HG02610 (cell line): ENCODE measurements around the gene PDE4B.

Source experiments
- ATAC-seq: cut with Tn5 transposase; IDR thresholded peaks from one replicate; pipeline ENCODE4 v1.9.1; 2021; ENCODE audit warnings: mild to moderate bottlenecking, moderate library complexity; ENCODE audit not compliant: unreplicated experiment

PDE4B gene

DNA sequence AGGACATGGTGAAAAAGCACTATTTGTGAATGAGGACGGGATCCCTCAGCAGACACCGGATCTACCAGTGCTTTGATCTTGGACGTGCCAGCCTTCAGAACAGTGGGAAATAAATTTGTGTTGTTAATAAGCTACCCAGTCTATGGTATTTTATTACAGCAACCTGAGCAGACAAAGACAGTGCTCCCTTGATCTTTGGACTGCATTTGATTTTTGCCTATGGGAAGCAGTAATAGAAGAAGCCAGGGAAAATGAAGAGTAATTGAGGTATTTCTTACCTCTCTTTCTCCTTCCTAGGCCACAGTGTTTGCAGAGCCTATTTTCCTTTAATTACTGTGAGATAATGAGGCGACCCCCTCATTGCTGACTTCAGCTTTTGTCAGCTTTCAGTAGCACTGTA is 87.9 kb downstream of the PDE4B start:
- no peak for ATAC-seq

DNA sequence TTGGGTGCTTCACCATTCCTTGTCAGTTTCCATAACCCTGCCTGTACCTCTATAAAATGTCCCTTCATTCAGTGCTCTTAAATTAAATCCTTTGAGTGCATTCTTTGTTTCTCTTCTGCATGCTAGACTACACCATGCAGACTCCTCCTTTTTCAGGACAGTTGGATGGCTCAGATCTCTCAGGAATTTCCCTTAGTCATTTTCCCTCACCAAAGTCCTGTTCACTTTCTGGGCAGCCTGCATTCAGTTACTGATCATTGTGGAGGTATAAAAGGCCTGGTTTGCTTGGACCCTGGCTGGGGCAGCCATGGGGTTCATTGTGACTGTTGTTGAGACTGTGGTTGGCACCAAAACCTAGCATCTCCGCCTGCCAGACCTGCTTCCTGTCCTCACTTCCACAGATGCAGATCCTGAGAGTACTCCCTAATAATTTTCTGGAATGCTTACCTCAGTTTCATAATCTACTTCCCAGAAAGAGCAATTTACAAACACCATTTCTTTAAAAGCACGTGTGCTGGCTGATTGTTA is 88.4 kb downstream of the PDE4B start:
- ATAC-seq = no peak

DNA sequence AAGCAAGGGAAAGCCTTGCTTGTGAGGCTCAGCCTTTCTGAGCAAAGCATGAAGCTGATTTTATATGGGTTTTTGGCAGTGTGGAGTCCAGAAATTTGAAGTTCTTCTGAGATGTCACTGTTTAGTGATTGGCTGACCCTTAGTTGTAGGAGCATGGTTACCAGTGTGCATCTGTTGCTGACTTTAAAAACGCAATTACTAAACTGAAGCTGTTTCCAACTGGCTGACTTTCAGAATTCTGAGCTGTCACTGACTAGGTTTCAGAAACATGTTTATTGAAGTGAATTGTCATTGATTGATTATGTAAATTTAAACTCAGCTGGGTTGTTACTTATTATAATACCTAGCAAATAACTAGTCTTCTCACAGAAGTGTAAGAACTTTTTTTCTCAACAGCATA is 89.4 kb downstream of the PDE4B start:
- no peak for ATAC-seq

DNA sequence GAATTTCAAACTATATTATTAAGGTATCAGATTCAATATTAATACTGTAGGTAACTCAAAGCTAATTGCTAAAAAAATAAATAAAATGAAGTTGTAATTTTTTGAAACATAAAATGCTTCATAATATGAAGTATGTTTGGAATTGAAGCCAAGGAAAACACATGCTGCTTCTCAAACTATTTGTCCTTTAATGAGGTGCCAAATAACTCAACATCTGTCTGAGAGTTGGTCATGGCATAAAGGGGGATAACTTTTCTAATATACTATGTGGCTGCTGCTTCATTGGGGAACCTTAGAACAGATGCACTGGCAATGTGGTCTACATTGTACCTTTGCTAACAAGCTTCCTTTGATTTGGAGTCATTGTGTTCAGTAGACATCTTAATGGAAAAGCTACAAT is 96.7 kb downstream of the PDE4B start:
- ATAC-seq = no peak

DNA sequence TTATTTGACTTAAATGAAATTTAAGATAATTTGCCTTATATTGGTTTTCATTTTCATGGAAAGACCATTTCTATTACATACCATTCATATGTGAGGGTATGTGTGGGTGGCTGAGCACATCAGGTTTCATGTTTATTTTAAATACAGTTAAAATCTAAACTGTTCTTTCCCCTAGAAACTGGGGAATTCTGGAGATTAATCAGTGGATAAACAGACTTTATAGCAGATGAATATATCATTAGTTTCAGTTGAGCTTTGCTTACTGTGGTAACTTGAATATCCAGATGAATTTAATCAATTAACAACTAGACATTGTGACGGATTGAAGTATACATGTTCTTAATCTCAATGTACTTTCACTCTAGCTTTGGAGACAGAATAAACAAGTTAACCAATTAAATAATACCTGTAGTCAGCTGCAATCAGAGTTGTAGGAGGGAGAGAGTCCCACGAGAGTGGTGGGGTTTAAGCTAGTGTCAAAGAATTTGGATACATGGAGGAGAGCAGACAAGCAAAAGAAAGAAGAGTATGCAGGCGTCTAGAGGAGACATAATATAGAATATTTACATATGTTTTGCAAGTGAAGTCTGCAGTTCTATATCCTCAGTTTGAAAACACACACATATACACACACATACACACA is 97.6 kb downstream of the PDE4B start:
- no peak for ATAC-seq

DNA sequence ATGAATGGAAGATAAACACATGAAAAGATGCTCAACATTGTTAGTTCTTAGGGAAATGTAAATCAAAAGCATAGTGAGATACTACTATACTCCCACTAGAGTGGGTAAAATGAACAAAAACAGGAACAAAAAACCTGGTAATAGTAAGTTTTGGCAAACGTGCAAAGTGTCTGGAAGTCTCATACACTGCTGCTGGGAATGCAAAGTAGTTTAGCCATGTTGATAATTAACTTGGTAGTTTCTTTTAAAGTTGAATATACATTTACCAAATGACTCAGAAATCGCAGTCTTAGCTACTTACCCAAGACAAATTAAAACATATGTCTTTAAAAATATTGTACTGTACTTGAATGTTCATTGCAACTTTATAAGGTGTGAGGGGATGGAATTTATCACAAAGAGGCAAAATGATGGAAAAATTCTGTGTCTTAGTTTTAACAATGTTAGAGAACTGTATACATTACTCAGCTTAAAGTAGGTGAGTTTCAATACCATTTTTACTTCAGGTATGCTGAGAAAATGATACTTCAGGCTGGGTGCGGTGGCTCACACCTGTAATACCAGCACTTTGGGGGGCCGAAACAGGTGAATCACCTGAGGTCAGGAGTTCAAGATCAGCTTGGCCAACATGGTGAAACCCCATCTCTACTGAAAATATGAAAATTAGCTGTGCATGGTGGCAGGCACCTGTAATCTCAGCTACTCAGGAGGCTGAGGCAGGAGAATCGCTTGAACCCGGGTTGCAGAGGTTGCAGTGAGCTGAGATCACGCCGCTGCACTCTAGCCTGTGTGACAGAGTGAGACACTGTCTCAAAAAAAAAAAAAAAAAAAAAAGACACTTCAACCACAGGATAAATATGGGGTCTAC is 102.3 kb downstream of the PDE4B start:
- peak; percentile 86 for ATAC-seq

DNA sequence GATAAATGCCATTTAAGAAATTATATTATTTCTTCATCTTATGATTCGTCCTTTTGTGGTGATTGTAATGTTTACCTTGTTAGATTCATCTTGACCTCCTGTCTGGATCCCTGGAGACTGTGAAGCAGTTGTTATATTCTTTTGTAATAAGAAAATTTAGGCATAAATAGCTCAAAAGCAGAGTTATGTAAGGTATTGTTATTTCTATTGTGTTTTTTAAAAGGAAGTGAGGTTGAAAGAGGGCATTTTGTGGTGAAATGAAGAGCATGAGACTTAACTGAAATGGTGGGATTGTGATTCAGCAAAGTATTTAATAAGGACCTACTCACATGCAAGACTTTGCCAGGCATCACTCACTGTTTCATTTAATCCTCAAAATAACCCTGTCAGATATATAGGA is 104.0 kb downstream of the PDE4B start:
- ATAC-seq = no peak

DNA sequence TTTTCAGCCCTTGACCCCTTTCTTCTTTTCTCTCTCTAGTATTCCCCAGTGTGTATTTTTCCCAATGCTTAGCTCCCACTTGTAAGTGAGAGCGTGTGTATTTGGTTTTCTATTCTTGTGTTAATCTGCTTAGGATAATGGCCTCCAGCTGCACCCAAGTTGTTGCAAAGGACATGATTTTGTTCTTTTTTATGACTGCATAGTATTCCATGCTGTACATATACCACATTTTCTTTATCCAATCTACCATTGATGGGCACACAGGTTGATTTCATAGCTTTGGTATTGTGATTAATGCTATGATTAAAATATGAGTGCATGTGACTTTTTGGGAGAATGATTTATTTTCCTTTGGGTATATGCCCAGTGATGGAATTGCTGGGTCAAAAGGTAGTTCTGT is 104.8 kb downstream of the PDE4B start:
- no peak for ATAC-seq

DNA sequence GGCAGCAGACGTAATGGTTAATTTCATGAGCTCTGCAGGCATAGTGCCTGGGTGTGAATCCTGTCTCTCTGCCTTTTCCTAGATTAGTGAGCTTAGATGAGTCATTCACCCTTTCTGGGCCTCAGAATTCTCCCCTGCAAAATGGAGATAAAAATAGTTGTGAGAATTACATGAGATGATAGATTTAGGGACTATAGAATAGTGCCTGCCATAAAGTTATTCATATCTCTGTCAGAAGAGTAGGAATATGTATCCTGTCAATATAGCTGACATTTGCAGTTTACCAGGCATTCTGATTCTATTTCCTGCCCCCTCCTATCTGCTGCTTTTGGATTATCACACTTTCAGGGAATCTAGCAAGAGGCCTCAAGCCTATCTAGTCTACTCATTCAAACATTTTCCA is 112.0 kb downstream of the PDE4B start:
- ATAC-seq = no peak

DNA sequence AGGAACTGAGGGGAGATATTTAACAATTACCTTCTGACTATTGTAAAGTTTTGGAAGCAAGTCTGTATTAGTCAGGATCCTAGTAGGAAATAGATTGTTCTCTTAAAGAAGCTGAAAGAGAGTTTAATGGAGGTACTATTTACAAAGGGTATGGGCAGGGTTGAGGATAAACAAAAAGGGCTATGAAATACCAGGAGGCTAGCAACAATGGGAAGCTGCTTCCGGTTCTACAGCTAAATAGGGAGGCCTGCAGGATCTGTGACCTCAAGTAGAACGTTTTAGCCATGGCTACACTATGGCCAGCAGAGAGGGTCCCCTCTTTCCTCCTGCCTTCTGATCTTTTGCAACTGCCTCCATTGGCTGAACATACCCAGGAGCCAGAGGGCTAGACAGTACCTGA is 117.7 kb downstream of the PDE4B start:
- ATAC-seq = no peak

DNA sequence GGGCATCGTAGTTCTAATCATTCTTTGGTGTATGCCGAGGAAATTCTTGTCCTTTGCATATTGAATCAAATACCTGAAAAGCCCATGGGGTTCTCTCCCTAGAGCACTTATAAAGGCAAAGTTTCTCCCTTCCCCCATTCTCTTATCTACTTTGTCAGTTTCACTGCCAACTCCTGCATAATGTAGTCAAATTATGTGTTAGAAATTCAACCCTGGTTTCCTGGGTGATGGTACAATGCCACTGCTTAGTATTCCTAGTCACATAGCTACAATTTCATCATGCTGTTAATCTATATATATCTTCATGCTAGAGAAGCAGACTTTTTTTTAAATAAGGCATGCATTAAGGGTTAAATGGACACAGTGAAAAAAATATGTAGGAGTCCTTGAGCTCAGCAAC is 119.0 kb downstream of the PDE4B start:
- no peak for ATAC-seq

DNA sequence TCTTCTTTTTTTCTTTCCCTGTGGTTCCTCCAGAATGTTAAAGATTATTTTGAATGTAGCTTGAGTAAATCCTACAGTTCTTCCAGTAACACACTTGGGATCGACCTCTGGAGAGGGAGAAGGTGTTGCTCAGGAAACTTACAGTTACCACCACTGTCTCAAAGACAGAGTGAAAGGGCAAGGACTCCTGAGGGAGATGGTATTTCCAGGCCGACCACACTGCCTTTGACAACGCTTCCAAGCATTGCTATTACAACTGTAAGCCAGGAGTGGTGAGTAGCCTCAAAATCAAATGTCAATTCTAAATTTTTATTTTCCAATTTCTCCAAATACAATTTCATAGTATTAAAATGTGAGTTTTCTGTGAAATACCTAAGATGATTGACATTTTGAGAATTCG is 125.9 kb downstream of the PDE4B start:
- ATAC-seq = no peak

DNA sequence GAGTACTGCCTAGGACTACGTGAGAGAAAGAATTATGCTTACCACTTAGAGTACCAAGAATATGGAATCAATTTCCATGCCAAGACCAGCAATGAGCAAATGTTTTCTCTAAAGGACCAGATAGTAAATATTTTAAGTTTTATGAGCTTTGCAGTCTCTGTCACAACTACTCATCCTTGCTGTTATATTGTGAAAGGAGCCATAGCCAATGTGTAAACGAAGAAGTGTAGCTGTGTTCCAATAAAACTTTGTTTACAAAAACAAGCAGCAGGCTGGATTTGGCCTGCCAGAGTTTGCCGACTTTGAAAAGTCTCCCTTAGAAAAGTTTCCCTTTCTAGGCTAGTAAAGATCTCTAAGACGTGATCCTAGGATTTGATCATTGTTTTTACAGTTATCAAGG is 128.8 kb downstream of the PDE4B start:
- no peak for ATAC-seq

DNA sequence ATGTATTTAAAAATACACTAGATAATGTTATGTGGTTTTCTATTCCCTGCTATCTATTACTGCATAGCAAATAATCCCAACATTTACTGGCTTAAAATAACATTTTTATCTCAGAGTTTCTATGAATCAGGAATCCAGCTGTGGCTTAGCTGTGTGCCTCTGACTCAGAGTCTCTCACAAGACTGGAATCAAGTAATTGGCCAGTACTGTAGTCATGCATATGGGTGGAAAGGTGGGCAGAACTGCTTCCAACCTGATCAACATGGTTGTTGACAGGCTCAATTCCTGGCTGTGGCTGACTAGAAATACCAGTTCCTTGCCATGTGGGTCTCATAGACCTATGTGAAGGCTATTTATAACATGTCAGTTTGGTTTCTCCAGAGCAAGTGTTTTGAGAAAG is 131.8 kb downstream of the PDE4B start:
- no peak for ATAC-seq

DNA sequence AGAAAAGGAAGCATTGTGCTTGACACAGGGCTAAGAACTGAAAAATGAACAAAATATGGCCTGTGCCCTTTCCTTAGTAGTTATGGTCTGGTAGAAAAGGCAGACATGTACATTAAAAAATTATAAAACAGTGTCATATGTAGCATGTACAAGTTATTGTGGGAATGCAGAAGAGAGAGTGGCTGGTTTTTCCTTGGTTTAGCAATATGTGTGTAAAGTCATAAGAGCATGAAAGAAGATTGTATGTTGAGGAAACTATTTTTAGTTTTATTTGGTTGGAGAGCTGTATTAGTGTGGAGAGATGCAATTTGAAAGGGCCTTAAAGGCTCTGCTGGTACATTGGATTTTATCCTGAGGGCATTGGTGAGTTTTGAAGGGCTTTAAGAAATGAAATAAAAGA is 145.8 kb downstream of the PDE4B start:
- ATAC-seq = no peak

DNA sequence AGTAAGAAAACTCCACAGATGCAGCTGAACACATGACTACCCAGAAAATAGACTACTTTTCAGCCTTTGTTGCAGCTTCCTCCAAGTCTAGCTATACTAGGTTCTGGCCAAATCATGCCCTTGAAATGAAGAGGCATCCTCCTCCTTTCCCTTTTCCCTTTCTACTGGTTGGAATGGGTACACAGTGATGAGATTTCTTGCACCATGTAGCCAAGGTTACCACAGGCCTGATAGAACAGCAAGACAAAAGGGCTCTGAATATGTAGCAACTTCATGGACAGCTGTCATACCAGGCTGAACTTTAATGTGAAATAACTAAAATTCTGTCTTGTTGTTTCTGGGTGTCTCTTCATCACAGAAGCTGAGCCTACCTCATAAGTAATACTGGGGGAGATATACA is 146.5 kb downstream of the PDE4B start:
- no peak for ATAC-seq

DNA sequence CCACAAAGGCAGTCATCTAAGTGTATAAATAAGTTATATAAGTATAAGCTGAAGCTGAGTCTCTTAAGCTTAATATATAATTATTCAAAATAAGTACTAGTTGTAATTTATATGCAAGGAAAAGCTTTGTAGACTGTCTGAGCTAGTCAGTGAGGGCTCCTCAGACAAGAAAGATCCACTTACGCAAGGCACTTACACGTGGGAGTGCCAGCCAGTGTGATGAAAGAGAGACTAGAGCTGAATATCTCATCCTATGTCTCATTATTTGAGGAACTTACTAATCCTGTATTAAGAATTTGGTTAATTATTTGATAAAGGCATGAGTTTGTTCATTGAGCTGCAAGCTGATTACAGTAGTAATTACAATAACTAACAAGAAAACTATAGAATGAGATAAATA is 146.9 kb downstream of the PDE4B start:
- ATAC-seq = no peak

DNA sequence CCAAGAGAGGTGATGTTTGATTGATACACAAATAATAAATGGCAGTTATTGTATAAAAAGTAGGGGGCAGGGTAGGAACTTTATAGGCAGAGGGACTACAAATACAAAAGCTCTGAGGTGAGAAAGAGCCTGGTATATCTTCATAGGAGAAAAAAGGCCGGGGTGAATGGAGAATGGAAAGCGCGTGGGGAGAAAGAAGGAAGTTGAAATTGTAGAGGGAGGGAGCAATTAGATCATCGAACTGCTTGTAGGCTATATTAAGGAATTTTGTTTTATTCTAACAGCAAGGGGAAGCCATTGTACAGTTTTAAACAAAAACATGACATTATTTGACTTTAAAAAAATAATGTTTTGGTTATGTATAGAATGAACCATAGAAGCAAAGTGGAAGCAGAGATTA is 147.4 kb downstream of the PDE4B start:
- ATAC-seq = no peak

DNA sequence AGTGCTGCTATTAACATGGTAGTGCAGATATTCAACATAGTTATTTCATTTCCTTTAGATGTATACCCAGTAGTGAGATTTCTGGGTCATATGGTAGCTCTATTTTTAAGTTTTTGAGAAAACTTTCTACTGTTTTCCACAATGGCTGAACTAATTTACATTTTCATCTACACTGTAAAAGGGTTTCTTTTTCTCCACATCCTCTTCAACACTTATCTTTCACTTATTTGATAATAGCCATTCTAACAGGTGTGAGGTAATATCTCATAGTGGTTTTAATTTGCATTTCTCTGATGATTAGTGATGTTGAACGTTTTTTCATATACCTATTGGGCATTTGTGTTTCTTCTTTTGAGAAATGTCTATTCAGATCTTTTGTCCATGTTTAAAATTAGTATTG is 149.8 kb downstream of the PDE4B start:
- ATAC-seq = no peak

DNA sequence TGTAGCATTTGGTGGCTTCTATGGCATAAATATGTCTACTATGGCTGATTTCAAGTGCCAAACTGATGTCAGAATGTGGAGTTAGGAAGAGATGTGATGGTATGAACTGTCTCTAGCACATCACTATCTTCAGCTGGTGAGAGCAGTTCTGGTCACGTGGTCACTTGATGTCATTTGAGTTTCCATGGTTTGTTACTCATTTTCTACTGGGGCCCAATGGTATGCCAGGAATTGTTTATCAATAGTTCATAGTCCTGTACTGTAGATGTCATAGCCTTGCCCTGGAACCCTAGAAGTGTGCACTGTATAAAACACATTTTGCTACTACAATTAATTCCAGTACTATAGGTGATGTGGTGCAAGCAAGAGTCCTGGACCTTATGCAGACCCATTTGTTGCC is 153.7 kb downstream of the PDE4B start:
- no peak for ATAC-seq

DNA sequence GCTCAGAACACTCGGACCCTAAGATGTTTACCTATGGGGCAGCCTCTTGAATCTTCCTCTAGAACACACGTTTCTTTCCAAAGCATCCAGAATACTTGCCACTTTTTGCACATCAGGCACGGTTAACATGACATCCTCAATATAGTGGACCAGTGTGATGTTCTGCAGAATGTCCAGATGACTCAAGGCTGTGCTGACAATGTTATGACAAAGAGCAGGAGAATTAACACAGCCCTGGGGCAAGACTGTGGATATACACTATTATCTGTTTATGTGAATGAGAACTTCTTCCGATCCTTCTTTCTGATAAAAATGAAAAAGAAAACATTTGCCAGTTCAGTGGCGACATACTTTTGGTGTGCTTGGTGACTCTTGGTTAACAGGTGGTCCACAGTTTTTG is 154.3 kb downstream of the PDE4B start:
- ATAC-seq = no peak

DNA sequence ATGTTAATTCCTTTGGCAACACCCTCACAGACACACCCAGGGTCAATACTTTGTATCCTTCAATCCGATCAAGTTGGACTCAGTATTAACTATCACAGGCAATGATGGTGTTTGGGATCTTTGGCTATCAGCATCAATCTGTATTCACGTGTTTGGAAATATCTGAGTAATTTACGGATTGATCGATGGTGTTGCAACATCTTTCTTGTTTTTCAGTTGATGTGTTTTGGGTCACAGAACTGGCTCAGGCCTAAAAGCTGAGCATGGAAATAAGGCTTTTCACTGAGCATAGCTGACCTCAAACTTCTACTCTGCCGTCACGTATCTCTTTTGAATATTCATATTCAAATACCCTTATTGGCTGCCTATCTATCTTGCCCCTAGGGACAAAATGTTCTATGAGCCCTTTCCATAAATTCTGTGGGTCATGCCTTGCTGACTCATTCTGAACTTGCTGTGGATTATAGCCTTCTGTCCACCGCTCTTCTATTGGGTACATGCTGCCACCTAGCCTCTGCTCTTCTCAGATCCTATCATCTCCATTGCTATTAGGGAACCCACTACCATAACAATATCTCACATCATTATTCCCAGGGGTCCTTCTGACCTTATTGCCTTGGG is 156.0 kb downstream of the PDE4B start:
- no peak for ATAC-seq
